ENCODE measurements around the gene GALM.

DNA sequence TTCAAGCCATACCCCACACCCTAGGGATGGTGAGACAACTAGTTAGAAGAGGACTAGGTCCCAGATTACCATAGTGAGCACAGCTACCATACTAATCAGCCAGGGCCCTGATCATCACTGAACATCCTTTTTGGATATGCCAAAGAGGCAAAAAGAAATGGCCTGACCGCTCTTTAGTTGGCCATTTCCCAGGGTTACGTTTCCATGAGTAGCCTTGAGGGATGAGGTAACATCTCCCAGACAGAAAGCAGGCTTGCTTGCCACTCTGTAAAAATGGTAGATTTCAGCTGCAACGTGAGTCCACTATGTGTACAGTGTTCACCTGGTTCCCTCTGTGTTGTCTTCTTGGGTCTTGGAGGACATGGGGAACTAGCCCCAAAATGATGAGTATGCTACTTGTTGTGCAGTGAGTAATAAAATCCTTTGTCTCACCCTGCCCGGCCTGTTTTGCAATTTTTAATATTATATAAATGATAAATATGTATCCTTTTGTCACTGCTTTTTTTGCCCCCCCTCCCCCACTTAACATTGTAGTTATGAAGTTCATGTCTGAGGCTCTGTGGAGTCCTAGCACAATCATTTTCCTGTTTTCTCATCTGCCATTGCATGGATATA, 8.9 kb upstream of the GALM start:
- TF ChIP-seq, protein P1, sequence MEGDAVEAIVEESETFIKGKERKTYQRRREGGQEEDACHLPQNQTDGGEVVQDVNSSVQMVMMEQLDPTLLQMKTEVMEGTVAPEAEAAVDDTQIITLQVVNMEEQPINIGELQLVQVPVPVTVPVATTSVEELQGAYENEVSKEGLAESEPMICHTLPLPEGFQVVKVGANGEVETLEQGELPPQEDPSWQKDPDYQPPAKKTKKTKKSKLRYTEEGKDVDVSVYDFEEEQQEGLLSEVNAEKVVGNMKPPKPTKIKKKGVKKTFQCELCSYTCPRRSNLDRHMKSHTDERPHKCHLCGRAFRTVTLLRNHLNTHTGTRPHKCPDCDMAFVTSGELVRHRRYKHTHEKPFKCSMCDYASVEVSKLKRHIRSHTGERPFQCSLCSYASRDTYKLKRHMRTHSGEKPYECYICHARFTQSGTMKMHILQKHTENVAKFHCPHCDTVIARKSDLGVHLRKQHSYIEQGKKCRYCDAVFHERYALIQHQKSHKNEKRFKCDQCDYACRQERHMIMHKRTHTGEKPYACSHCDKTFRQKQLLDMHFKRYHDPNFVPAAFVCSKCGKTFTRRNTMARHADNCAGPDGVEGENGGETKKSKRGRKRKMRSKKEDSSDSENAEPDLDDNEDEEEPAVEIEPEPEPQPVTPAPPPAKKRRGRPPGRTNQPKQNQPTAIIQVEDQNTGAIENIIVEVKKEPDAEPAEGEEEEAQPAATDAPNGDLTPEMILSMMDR (IDR thresholded peaks at IDR 0.05; ENCODE audit: low read depth, low read length, missing input control) = no peak
- TF ChIP-seq YY1 (IDR thresholded peaks at IDR 0.05) (no peak), TAF1 (conservative IDR thresholded peaks at IDR 0.05) (no peak), JUND (IDR thresholded peaks at IDR 0.05) (no peak), RXRA (IDR thresholded peaks at IDR 0.05) (no peak), SP1 (IDR thresholded peaks at IDR 0.05) (no peak), FOXA1 (IDR thresholded peaks at IDR 0.05) (no peak), GABPA (IDR thresholded peaks at IDR 0.05 in 1 of 2, conservative IDR thresholded peaks at IDR 0.05 in 1 of 2) (no peak)
- TF ChIP-seq, protein P2, sequence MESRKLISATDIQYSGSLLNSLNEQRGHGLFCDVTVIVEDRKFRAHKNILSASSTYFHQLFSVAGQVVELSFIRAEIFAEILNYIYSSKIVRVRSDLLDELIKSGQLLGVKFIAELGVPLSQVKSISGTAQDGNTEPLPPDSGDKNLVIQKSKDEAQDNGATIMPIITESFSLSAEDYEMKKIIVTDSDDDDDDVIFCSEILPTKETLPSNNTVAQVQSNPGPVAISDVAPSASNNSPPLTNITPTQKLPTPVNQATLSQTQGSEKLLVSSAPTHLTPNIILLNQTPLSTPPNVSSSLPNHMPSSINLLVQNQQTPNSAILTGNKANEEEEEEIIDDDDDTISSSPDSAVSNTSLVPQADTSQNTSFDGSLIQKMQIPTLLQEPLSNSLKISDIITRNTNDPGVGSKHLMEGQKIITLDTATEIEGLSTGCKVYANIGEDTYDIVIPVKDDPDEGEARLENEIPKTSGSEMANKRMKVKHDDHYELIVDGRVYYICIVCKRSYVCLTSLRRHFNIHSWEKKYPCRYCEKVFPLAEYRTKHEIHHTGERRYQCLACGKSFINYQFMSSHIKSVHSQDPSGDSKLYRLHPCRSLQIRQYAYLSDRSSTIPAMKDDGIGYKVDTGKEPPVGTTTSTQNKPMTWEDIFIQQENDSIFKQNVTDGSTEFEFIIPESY (IDR thresholded peaks at IDR 0.05) = no peak
- TF ChIP-seq, protein P3, sequence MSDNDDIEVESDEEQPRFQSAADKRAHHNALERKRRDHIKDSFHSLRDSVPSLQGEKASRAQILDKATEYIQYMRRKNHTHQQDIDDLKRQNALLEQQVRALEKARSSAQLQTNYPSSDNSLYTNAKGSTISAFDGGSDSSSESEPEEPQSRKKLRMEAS (IDR thresholded peaks at IDR 0.05) = no peak
- TF ChIP-seq, protein P4, sequence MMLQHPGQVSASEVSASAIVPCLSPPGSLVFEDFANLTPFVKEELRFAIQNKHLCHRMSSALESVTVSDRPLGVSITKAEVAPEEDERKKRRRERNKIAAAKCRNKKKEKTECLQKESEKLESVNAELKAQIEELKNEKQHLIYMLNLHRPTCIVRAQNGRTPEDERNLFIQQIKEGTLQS (IDR thresholded peaks at IDR 0.05) = no peak

Data from liver (tissue), 3 donors.